Epithelial cell of proximal tubule (primary cell): ENCODE measurements around the gene ABHD16A. TPM values are rescaled to one million over a fixed set of nuclear protein-coding genes. Genes with fewer than 3 reads are reported as not detected.
A peak's percentile ranks its signal among the peaks of the same experiment; 100 is the strongest.

Source experiments
- DNase-seq: peaks from one replicate; pipeline ENCODE4 v3.0.0-alpha.2; 2011; ENCODE audit warnings: low read depth
- H3K4me3 ChIP-seq: 2 replicates; pipeline ENCODE4 v1.5.1; 2011; ENCODE audit warnings: low read depth, mild to moderate bottlenecking, low read length
- CTCF ChIP-seq: conservative IDR thresholded peaks from 2 replicates; pipeline ENCODE4 v1.5.1; 2012; ENCODE audit warnings: low read depth, mild to moderate bottlenecking, low read length
- total RNA-seq: library from RNA; depleted of rRNA; stranded (reverse); fragments of >200 nt; gene quantifications from 2 replicates; pipeline ENCODE4 v1.2.3, GENCODE V29; 2015

The ABHD16A gene
- total RNA-seq, 1 donor from 2014 or later = 25.4 TPM

GRCh38 chr6:31736768-31737314 is 33.7 kb upstream of the ABHD16A start:
- DNase-seq = no peak
- TF ChIP-seq CTCF = no peak
- H3K4me3 ChIP-seq = peak overlapping the region; percentile 95

- H3K4me3 ChIP-seq = peak within 1 kb of the TSS; percentile 95
- DNase-seq = no peak
- TF ChIP-seq CTCF = no peak
These were observed 33.1 kb upstream of the ABHD16A start, which contains the start of gene CLIC1 for GRCh38 chr6:31736021-31736767. Gene CLIC1 (minus strand): TSS chr6:31736530. CDS start chr6:31736300, 230 bp downstream.

GRCh38 chr6:31734821-31735406 is 31.8 kb upstream of the ABHD16A start:
- no peak for TF ChIP-seq CTCF
- peak overlapping the region; percentile 95 for H3K4me3 ChIP-seq
- no peak for DNase-seq

DNA sequence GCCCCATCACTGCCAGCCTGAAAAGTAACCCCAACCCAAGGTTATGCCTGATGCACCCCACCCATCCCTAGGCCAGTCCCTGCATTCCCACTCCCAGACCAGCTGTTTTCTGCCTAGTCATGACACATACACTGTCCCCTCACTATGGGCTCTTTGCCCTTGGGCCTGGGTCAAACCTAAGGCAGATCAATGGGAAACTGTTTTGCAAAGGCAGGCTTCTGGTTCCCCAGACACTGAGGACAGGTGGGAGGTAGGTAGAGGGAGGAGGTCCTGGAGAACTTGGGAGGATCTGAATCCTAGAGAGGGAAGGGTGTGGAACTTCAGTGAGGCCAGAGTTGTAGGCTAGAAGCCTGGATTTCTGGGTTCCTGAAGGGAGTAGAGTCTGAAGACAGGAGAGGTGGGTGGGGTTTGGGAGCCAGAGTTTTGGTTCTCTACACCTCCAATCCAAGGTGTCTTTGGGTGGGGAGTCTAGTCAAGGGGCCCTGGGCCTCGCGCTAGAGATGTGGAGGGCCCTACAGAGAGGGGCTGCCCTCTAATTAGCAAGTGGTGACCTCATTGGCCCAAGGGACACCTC is 31.2 kb upstream of the ABHD16A start:
- no peak for DNase-seq
- TF ChIP-seq CTCF = no peak
- H3K4me3 ChIP-seq = peak overlapping the region; percentile 95

DNA sequence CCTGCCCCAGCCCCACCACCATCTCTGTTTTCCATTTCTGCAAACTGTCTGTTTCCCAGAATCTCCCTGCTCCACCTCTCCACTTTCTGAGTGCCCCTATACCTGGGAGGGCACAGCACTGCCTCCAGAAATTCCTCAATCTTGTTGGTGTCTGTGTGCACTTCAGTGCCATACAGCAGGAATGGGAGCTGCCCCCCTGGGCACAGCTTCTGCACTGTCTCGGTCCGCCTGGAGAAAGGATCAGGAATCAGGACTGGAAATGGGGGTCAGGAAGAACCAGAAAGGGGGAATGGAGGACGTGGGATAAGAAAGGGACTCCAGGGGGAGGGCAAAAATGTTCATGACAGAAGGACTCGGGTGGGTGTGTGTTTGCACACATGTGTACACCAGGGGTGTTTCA is 30.6 kb upstream of the ABHD16A start:
- H3K4me3 ChIP-seq = peak overlapping the region; percentile 95
- DNase-seq = no peak
- TF ChIP-seq CTCF = no peak

GRCh38 chr6:31732029-31732428 is 28.9 kb upstream of the ABHD16A start:
- no peak for DNase-seq
- no peak for TF ChIP-seq CTCF
- H3K4me3 ChIP-seq = no peak overlapping the region
